ENCODE data around the gene NEIL3.
A peak's percentile ranks its signal among the peaks of the same experiment; 100 is the strongest.

NEIL3 gene

DNA sequence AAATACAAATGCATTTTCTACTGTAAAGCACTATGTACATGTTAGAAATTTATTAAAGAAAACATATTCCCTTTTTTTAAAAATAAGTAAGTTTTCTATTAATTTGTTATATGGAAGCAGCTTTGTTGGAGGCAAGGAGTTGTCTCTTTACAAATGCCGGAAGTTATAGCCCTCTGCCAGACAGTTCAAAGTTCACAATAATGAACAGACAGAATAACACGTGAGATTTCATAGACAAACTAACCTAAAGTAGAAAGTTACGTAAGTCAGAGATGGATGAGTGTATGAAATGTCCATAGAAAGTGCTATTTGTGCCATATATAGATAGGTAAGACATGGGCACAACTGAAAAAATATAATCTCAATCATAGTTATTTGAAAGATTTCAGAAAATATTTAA, 43.9 kb upstream of the NEIL3 start:
- TF ChIP-seq CTCF (IDR thresholded peaks at IDR 0.05; ENCODE audit: low read length): no peak
- H3K4me3 ChIP-seq (ENCODE audit: low read depth, low read length, poor library complexity, severe bottlenecking): no peak overlapping the region
- H3K9me3 ChIP-seq (ENCODE audit: low read length): no peaks in the 10 kb centered on the region
- H3F3A ChIP-seq (ENCODE audit: insufficient read depth, low read length): no peaks in the 10 kb centered on the region
- H3K9me2 ChIP-seq (ENCODE audit: low read depth, low read length): no peaks in the 10 kb centered on the region
- no peaks in the 10 kb centered on the region for H3K27me3 ChIP-seq (ENCODE audit: insufficient read depth, low read length)
- H3K79me2 ChIP-seq (ENCODE audit: insufficient read depth, low read length): no peaks in the 10 kb centered on the region
- no peaks in the 10 kb centered on the region for H3K36me3 ChIP-seq (ENCODE audit: insufficient read depth, low read length)
- H3K27ac ChIP-seq (ENCODE audit: low read depth, low read length, poor library complexity, severe bottlenecking): no peak overlapping the region
- no peak overlapping the region for H2AFZ ChIP-seq (ENCODE audit: low read length)
- H3K4me1 ChIP-seq (ENCODE audit: insufficient read depth, low read length, severe bottlenecking): peaks cover 1% of the 10 kb centered on the region
- H3K4me2 ChIP-seq (ENCODE audit: low read length): no peak overlapping the region
- H4K20me1 ChIP-seq (ENCODE audit: insufficient read depth, low read length): no peaks in the 10 kb centered on the region
- no peak overlapping the region for H3K9ac ChIP-seq (ENCODE audit: low read length)

DNA sequence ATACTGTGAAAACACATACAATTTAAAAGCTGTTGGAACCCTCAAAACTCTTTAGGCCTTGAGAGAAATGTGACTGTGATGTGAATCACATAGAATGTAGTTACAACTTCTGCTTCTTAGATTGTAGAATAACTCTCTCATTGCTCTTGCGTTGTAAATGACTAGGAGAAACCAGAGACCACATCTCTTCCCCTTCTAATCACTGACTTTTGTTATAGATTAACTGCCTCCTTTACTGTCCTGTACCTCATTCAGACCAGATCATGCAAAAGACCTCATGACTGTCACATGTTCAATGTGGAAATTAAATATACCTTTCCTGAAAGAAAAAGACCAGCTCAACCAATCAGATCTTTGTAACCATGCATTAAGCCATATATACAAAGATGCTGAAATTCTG, 43.2 kb upstream of the NEIL3 start:
- Histone ChIP-seq H3K4me3 (ENCODE audit: low read depth, low read length, poor library complexity, severe bottlenecking) (no peak overlapping the region), H3K27ac (ENCODE audit: low read depth, low read length, poor library complexity, severe bottlenecking) (no peak overlapping the region), H3K36me3 (ENCODE audit: insufficient read depth, low read length) (no peaks in the 10 kb centered on the region), H4K20me1 (ENCODE audit: insufficient read depth, low read length) (no peaks in the 10 kb centered on the region), H3F3A (ENCODE audit: insufficient read depth, low read length) (no peaks in the 10 kb centered on the region), H3K4me1 (ENCODE audit: insufficient read depth, low read length, severe bottlenecking) (peaks cover 9% of the 10 kb centered on the region), H3K9me2 (ENCODE audit: low read depth, low read length) (no peaks in the 10 kb centered on the region), H2AFZ (ENCODE audit: low read length) (no peak overlapping the region), H3K4me2 (ENCODE audit: low read length) (no peak overlapping the region), H3K9ac (ENCODE audit: low read length) (no peak overlapping the region), H3K79me2 (ENCODE audit: insufficient read depth, low read length) (no peaks in the 10 kb centered on the region), H3K27me3 (ENCODE audit: insufficient read depth, low read length) (no peaks in the 10 kb centered on the region), H3K9me3 (ENCODE audit: low read length) (no peaks in the 10 kb centered on the region)
- TF ChIP-seq EZH2 (IDR thresholded peaks at IDR 0.05; ENCODE audit: borderline replicate concordance, low read length): no peak

- H3K4me3 ChIP-seq (ENCODE audit: low read depth, low read length, poor library complexity, severe bottlenecking): no peak overlapping the region
- H3K4me1 ChIP-seq (ENCODE audit: insufficient read depth, low read length, severe bottlenecking): peaks cover 20% of the 10 kb centered on the region
- H3K27me3 ChIP-seq (ENCODE audit: insufficient read depth, low read length): no peaks in the 10 kb centered on the region
- H3K9ac ChIP-seq (ENCODE audit: low read length): no peak overlapping the region
- H3K4me2 ChIP-seq (ENCODE audit: low read length): no peak overlapping the region
- no peak overlapping the region for H3K27ac ChIP-seq (ENCODE audit: low read depth, low read length, poor library complexity, severe bottlenecking)
- no peaks in the 10 kb centered on the region for H3K36me3 ChIP-seq (ENCODE audit: insufficient read depth, low read length)
- TF ChIP-seq CTCF (IDR thresholded peaks at IDR 0.05; ENCODE audit: low read length) (no peak), EZH2 (IDR thresholded peaks at IDR 0.05; ENCODE audit: borderline replicate concordance, low read length) (no peak)
- no peaks in the 10 kb centered on the region for H3K9me3 ChIP-seq (ENCODE audit: low read length)
- H3K9me2 ChIP-seq (ENCODE audit: low read depth, low read length): no peaks in the 10 kb centered on the region
- H3K79me2 ChIP-seq (ENCODE audit: insufficient read depth, low read length): no peaks in the 10 kb centered on the region
- H3F3A ChIP-seq (ENCODE audit: insufficient read depth, low read length): no peaks in the 10 kb centered on the region
- no peaks in the 10 kb centered on the region for H4K20me1 ChIP-seq (ENCODE audit: insufficient read depth, low read length)
- no peak overlapping the region for H2AFZ ChIP-seq (ENCODE audit: low read length)
Measured at GRCh38 chr4:177267911-177268310, 41.8 kb upstream of the NEIL3 start.

DNA sequence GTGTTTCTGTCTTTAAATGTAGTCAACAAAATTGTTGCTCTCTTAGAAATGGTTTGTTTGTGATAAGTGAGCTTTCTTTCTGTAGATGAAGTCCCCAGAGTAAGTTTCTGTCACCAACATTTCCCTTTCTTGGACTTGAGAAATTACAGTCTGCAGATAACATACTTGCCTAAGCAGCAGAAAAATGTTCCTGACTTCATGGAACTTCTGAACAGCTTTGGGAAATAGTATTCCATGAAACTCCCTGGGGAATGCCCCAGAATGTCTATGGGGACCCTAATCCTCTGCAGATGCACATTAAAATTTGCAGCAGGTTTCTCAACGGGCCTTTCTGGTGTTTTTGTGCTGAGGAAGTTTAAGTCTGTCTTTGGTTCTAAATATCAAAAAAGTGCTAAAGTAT, 38.6 kb upstream of the NEIL3 start:
- Histone ChIP-seq H3F3A (ENCODE audit: insufficient read depth, low read length) (no peaks in the 10 kb centered on the region), H3K4me3 (ENCODE audit: low read depth, low read length, poor library complexity, severe bottlenecking) (no peak overlapping the region), H3K27me3 (ENCODE audit: insufficient read depth, low read length) (no peaks in the 10 kb centered on the region), H3K36me3 (ENCODE audit: insufficient read depth, low read length) (no peaks in the 10 kb centered on the region), H3K9me3 (ENCODE audit: low read length) (no peaks in the 10 kb centered on the region), H3K27ac (ENCODE audit: low read depth, low read length, poor library complexity, severe bottlenecking) (peak overlapping the region; percentile 48), H3K4me2 (ENCODE audit: low read length) (no peak overlapping the region; the same call in 1 of the 2 replicates), H3K79me2 (ENCODE audit: insufficient read depth, low read length) (no peaks in the 10 kb centered on the region), H3K9ac (ENCODE audit: low read length) (0 out of 2 replicates have a peak overlapping the region, but pooled peaks have one; percentile 12), H4K20me1 (ENCODE audit: insufficient read depth, low read length) (no peaks in the 10 kb centered on the region), H3K9me2 (ENCODE audit: low read depth, low read length) (no peaks in the 10 kb centered on the region), H3K4me1 (ENCODE audit: insufficient read depth, low read length, severe bottlenecking) (peaks cover 20% of the 10 kb centered on the region), H2AFZ (ENCODE audit: low read length) (peak overlapping the region; percentile 84)
- TF ChIP-seq CTCF (IDR thresholded peaks at IDR 0.05; ENCODE audit: low read length) (no peak), EZH2 (IDR thresholded peaks at IDR 0.05; ENCODE audit: borderline replicate concordance, low read length) (no peak)
